Breast epithelium (tissue), 3 donors: ENCODE results near the gene KRTAP10-8.

Experiments used
- POLR2A ChIP-seq: fragments of 450-650 bp; IDR thresholded peaks from one replicate; pipeline ENCODE4 v1.6.1; 2016; ENCODE audit warnings: antibody characterized with exemption, mild to moderate bottlenecking, moderate library complexity
- POLR2AphosphoS5 ChIP-seq, 3 donors: sonication (generic); formaldehyde crosslinking; IDR thresholded peaks; one replicate each; pipeline ENCODE4 v1.6.1; 2017; ENCODE audit warnings: antibody characterized with exemption in 3 of 3
- TF ChIP-seq, protein P1 (sequence below), 3 donors: fragments of 450-650 bp; IDR thresholded peaks; one replicate each; pipeline ENCODE4 v1.5.1; 2016 to 2017; ENCODE audit warnings: antibody characterized with exemption in 3 of 3, mild to moderate bottlenecking in 3 of 3, moderate library complexity in 3 of 3

DNA sequence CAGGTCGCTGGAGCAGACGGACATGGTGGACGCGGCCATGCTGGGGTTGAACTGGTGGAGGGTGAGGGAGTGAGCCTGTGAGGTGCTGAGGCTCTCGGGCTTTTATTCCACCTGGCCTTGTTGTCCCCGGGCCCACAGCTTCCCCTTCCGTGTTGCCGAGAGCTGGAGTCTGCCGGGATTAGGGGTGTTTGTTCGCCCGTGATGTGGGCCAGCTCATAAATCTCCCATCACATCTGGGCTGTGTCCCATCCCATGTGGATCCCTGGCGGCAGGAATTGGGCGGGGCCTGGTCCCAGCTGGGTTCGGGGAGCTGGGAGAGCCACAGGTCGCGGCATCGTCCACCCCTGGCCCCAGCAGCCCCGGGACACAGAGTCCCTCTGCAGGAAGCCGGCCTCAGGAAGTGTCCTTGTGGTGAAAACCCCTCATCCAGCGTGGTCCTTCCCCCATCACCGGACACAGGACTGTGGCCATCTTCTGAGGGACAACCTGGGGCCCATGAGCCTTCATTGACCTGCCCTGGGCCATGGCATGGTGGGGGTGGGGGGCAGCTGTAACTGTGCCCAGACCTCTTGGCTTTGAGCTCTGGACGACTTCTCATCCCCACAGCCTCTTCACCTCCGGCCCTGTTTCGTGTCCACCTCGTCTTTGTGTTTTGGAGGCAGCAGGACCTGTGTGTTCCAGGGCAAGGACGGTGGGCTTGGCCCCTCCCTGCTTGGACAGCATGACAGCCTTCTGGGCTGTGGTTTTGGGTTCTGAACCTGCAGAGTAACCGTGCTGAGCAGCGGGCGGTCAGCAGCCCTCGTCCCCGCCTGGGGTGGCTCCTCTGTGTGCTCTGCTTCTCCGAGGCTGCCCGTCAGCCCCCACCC is 19.2 kb upstream of the KRTAP10-8 start, which contains the start of gene KRTAP10-6:
- TF ChIP-seq, protein P1, sequence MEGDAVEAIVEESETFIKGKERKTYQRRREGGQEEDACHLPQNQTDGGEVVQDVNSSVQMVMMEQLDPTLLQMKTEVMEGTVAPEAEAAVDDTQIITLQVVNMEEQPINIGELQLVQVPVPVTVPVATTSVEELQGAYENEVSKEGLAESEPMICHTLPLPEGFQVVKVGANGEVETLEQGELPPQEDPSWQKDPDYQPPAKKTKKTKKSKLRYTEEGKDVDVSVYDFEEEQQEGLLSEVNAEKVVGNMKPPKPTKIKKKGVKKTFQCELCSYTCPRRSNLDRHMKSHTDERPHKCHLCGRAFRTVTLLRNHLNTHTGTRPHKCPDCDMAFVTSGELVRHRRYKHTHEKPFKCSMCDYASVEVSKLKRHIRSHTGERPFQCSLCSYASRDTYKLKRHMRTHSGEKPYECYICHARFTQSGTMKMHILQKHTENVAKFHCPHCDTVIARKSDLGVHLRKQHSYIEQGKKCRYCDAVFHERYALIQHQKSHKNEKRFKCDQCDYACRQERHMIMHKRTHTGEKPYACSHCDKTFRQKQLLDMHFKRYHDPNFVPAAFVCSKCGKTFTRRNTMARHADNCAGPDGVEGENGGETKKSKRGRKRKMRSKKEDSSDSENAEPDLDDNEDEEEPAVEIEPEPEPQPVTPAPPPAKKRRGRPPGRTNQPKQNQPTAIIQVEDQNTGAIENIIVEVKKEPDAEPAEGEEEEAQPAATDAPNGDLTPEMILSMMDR (IDR thresholded peaks at IDR 0.05) = no peak
- TF ChIP-seq POLR2A = no peak
- no peak for TF ChIP-seq POLR2AphosphoS5 (IDR thresholded peaks at IDR 0.05)
